ENCODE data around the gene CHTF18.
"Not testable (repeated sequence)": the region's sequence is repeated elsewhere in the genome, so short reads cannot be mapped to it uniquely, and the experiment has no call there.

Gene CHTF18

GRCh38 chr16:788399-789126 lies at the start of gene CHTF18:
Gene CHTF18 (plus strand): TSS chr16:788620. CDS start chr16:788685, 65 bp downstream.
- peak; percentile 95 for DNase-seq (ENCODE audit: low spot score)

- no peak for DNase-seq (ENCODE audit: low spot score)
These were observed 48.6 kb upstream of the CHTF18 start for GRCh38 chr16:739560-740458.

DNA sequence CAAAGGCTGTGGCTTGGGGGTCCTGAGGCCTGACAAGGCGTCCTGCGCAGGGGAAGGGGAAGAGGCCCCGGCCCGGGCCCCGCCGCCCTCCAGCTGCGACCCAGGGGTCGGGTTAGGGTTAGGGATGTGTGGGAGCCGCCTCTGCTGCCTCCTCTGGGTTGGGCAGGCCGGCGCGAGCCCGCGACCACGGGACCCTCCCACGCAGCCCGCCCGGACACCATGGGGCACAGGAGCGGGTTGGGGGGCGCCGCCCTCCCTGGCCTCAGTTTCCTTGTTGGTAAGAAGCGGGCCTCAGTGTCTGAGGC lies 48.0 kb upstream of the CHTF18 start:
- DNase-seq (ENCODE audit: low spot score), result no peak

DNA sequence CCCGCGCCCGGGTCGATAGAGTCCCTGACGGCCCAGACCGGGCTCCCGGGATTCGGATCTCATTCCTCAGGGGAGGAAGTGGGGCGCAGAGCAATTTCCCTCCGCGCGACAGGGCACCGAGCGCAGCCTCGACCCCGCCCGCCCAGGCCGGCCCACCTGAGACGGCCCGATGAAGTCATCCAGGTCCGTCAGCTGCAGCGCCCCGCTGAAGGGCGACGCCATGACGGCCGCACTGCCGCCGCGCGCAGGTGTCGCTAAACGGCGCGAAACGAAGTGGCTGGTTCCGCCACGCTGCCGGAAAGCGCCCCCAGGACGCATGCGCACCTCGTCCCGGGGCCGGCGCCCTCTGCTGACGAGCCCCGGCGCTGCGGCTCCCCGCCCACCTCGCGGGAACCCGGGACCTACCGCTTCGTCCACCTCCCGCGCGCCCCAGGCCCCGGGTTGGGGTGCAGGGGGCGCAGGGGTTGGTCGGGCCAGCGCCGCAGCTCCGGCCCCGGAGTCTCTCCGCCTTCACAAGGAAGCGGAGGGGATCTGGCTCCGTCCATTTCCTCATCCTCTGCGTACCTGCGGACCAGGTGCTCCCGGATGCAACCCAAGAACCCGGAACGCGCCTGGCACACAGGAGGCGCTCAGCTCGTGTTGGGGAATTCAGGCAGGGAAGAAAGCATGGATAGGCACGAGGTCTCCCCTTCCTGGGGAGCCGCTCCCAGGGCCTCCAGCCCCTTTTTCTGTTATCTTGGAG lies 47.5 kb upstream of the CHTF18 start, which contains the start of gene CIAO3:
TSS of gene CIAO3 (minus strand) at position 234 of the 742 bp plus-strand sequence. CDS start at position 222, 12 bp downstream.
- DNase-seq (ENCODE audit: low spot score), result peak; percentile 90

DNA sequence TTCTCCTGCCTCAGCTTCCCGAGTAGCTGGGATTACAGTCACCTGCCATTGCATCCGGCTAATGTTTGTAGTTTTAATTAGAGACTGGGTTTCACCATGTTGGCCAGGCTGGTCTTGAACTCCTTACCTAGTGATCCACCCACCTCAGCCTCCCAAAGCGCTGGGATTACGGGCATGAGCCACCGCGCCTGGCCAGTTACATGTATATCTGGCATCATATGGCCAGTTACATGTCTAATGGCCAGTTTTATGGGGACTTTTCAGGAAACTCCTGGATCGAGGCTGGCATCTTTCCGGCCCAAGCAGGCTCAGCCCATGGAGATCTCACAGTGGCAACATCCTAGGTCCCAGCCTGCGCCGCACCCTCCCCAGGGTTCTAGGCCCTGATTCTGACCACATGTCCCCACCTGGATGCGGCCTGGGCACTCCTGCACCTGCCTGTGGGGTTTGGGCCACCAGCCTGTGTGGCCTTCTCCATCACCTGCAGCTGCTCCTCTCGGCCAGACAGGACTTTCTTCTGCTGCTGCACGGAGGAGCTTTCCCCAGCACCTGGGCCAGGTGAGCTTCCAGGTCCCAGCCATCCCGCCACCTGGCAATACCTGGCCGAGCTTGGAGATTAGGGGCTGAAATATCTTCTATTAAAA lies 46.3 kb upstream of the CHTF18 start:
- DNase-seq (ENCODE audit: low spot score), result no peak

- not testable (repeated sequence) for DNase-seq (ENCODE audit: low spot score)
These were observed 45.5 kb upstream of the CHTF18 start for GRCh38 chr16:742894-743293.

DNA sequence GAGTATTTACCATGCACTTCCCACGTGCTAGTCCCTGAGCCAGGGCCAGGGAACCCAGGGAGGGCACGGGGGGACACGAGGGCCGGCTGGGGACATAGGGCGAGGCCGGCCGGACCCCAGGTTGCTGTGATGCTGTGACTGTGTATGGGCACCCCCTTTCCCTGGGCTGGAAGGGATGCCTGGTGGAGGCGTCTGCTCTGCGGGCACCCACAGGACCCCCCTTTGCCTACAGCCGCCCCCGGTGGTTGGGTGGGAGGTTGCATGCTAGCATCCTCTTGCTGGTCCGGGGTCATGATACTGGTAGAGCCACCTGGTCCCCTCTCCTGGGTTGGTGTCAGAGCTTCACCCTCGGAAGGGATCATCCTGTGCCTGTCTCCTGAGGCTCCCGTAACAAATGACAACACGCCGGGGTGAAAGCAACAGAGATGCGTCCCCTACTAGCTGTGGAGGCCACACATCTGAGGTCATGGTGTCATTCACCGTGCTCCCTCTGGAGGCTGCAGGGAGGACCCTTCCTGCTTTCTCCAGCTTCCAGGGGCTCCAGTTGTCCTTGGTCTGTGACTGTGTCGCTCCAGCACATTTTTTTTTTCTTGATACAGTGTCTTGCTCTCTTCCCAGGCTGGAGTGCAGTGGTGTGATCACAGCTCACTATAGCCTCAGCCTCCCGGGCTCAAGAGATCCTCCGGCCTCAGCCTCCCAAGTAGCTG lies 44.5 kb upstream of the CHTF18 start:
- no peak for DNase-seq (ENCODE audit: low spot score)

DNA sequence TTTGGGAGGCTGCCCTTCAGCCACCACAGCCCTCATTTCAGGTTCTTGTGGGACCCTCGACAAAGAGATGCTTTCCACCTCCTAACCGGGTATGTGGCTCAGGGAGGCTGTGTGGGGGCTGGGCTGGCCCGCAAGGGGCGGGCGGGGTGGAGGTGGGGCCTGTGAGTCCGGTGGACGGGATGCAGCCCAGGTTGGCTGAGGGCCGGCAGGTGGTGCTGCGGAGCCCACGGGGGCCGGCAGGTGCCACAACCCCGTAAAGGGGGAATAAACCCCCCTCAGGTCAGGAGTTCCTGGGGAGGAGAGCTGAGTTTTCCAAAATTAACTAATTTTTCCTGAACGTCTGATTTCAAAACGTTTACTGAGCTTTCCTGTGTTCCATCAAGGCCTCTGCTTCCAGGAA lies 42.7 kb upstream of the CHTF18 start:
- DNase-seq (ENCODE audit: low spot score), result no peak

DNA sequence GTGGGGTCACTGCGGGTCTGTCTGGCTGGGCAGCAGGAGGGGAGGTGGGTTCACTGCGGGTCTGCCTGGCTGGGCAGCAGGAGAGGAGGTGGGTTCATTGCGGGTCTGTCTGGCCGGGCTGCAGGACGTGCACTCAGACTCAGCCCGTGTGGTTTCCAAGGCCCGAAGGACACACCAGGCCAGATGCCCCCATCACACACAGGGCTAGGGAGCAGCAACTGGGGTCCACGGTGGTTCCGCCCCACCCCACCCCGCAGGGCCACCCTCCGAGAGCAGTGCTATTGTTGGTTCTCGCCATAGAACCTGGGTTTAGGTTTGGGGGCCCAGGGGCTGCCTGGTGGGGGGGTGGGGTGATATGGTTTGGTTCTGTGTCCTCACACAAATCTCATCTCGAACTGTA lies 41.8 kb upstream of the CHTF18 start:
- DNase-seq (ENCODE audit: low spot score), result no peak

DNA sequence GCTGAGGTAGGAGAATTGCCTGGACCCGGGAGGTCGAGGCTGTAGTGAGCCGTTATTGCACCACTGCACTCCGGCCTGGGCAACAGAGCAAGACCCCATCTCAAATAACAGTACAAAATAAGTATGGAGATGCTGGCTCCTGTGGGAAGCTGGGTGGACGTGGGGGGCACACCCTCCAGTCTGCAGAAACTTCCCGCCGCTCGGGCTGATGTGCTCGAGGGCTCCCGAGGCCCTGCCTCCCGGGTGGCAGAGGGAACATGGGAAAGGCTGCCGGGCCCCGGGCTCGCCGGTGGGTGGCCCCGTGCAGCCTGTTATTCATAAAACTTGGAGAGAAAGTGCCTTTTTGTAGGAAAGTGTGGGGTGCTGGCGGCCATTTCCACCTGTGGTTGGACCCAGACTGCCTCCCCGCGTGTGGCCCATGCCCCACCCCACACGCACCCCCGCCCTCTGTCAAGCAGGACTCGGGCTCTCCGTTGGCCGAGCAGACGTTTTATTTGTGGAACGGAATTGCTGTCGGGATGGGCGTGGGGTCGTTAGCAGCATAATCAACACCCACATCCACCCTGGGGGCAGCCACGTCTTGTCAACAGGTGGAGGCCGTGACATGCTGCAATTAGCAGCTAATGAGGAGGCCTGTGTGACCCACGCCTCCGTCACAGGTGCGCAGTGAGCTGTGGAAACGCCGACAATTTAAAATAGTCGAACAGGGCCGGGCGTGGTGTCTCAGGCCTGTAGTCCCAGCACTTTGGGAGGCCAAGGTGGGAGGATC lies 40.3 kb upstream of the CHTF18 start:
- DNase-seq (ENCODE audit: low spot score), result no peak

GRCh38 chr16:749010-749409 lies 39.4 kb upstream of the CHTF18 start:
- no peak for DNase-seq (ENCODE audit: low spot score)

DNA sequence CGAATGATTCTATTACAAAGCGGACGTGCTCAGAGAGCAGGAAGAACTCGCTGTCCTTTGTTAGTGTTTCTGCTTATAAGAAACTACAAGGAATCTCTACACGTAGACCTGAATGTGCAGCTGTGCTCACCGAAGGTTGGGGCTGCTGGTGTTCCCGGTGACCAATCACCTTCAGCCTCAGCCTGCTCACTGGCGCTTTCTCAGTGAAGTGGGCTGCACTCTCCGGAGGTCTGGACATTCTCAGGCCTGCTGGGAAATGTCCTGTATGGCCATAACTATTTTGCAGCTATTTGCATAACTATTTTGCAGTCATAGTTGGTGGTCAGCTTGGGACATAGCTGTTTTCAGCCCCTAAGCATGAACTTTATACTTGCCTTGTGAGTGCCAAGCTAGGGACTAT lies 37.9 kb upstream of the CHTF18 start:
- no peak for DNase-seq (ENCODE audit: low spot score)

DNA sequence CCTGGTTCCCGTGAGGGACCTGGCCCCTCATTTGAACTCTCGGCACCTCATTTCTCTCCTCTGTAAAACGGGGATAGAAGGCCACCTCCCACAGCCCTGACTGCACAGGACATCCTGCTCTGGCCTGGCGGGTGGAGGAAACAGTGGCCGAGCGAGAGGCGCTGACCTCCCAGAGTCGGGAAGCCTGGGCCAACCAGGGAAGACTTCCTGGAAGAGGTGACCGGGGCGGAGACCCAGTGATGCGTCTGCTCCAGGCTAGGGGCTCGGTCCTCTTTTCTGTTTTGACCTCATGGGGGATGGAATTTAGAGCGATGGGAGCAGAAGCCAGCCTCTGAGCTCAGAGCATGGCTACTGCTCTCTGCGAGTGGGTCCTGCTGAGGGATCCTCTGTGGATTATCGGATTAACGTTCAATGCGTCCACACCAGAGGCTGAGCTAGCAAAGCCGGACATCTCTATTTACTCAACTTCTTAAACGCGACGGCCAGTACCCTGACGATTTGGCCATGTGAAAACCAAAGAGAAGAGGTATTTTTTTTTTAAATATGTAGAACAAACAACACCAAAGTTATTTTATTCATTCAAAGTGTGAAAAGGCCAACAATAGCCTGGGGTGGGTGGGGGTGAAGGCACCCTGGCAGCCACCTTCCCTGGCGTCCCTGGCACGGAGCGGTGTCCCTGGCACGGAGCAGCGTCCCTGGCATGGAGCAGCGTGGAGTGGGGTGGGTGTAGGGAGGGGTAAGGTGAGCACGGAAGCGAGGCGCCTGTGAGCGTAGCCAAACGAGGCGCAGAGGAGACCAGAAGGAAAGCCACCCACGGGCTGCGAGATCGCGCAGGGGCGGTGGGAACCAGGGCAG lies 37.0 kb upstream of the CHTF18 start:
- DNase-seq (ENCODE audit: low spot score), result no peak

- DNase-seq (ENCODE audit: low spot score), result no peak
These were observed 36.5 kb upstream of the CHTF18 start for GRCh38 chr16:752007-752312.

- not testable (repeated sequence) for DNase-seq (ENCODE audit: low spot score)
These were observed 34.3 kb upstream of the CHTF18 start for GRCh38 chr16:754121-754607.

GRCh38 chr16:754656-755055 lies 33.8 kb upstream of the CHTF18 start:
- DNase-seq (ENCODE audit: low spot score), result no peak

- no peak for DNase-seq (ENCODE audit: low spot score)
These were observed 32.0 kb upstream of the CHTF18 start for GRCh38 chr16:756428-756827.

- DNase-seq (ENCODE audit: low spot score), result no peak
These were observed 29.1 kb upstream of the CHTF18 start for GRCh38 chr16:759110-759910.

DNA sequence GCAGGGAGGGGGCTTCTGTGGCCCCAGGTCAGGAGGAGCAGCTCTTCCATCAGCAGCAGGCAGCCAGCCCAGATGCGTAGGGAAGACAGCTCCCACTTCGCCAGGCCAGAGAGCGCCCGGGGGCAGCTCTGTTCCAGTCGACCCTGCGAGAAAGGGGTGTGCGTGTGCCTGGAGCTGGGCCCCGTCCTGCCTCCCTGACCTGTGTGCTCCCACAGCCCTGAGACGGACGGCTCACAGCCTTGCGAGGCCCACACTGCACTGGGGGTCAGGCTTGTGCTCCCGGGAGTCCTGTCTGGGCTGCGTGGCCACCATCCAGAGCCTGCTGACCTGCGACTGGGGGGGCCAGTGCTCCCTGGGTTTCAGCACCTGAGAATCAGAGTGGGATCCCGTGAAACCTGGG lies 28.4 kb upstream of the CHTF18 start:
- no peak for DNase-seq (ENCODE audit: low spot score)
